ENCODE data around the gene FAM13A. TPM values are rescaled to one million over a fixed set of nuclear protein-coding genes. Genes with fewer than 3 reads are reported as not detected.

FAM13A gene
- total and polyA plus RNA-seq, 2 experiments from 2014 or later: 19.3 to 44.2 TPM

- no peak overlapping the region for H2AFZ ChIP-seq
- no peak for DNase-seq (ENCODE audit: low spot score)
- H3K4me1 ChIP-seq (ENCODE audit: insufficient read depth): no peaks in the 10 kb centered on the region
- peaks cover 3% of the 10 kb centered on the region for H3K36me3 ChIP-seq (replicated peaks; ENCODE audit: insufficient read depth, low read depth)
- H3K27ac ChIP-seq: no peak overlapping the region
- H3K27me3 ChIP-seq: no peaks in the 10 kb centered on the region
- no peak overlapping the region for H3K4me2 ChIP-seq
- TF ChIP-seq EZH2 (IDR thresholded peaks at IDR 0.05; ENCODE audit: borderline replicate concordance) (no peak), CTCF (IDR thresholded peaks at IDR 0.05; ENCODE audit: poor library complexity) (no peak), EZH2phosphoT487 (IDR thresholded peaks at IDR 0.05; ENCODE audit: low read depth, severe bottlenecking, unreplicated experiment) (no peak)
- no peak overlapping the region for H3K4me3 ChIP-seq
- 84% methylated on average over 1 of the region's 1 CpG for WGBS (ENCODE audit: low lambda C conversion rate, missing lambda C conversion rate)
- no peaks in the 10 kb centered on the region for H3K9me2 ChIP-seq (replicated peaks; ENCODE audit: insufficient read depth)
- no peaks in the 10 kb centered on the region for H3K79me2 ChIP-seq
- no peaks in the 10 kb centered on the region for H4K20me1 ChIP-seq (ENCODE audit: insufficient read depth, poor library complexity, severe bottlenecking)
- H3K9me3 ChIP-seq (ENCODE audit: low read depth): no peaks in the 10 kb centered on the region
Measured at GRCh38 chr4:88745581-88746163, 311.3 kb downstream of the FAM13A start.

GRCh38 chr4:88745175-88745574 lies 311.8 kb downstream of the FAM13A start:
- Histone ChIP-seq H4K20me1 (ENCODE audit: insufficient read depth, poor library complexity, severe bottlenecking) (no peaks in the 10 kb centered on the region), H3K9me2 (replicated peaks; ENCODE audit: insufficient read depth) (no peaks in the 10 kb centered on the region), H3K27ac (no peak overlapping the region), H2AFZ (no peak overlapping the region), H3K36me3 (replicated peaks; ENCODE audit: insufficient read depth, low read depth) (peaks cover 3% of the 10 kb centered on the region), H3K4me1 (ENCODE audit: insufficient read depth) (no peaks in the 10 kb centered on the region), H3K4me2 (no peak overlapping the region), H3K27me3 (no peaks in the 10 kb centered on the region), H3K4me3 (no peak overlapping the region), H3K79me2 (no peaks in the 10 kb centered on the region), H3K9me3 (ENCODE audit: low read depth) (no peaks in the 10 kb centered on the region)
- WGBS (ENCODE audit: low lambda C conversion rate, missing lambda C conversion rate): 100% methylated on average over 1 of the region's 1 CpG
- DNase-seq (ENCODE audit: low spot score): no peak
- TF ChIP-seq CTCF (IDR thresholded peaks at IDR 0.05; ENCODE audit: poor library complexity) (no peak), EZH2phosphoT487 (IDR thresholded peaks at IDR 0.05; ENCODE audit: low read depth, severe bottlenecking, unreplicated experiment) (no peak), EZH2 (IDR thresholded peaks at IDR 0.05; ENCODE audit: borderline replicate concordance) (no peak)

GRCh38 chr4:88744609-88745008 lies 312.4 kb downstream of the FAM13A start:
- no peaks in the 10 kb centered on the region for H3K27me3 ChIP-seq
- TF ChIP-seq EZH2 (IDR thresholded peaks at IDR 0.05; ENCODE audit: borderline replicate concordance) (no peak), EZH2phosphoT487 (IDR thresholded peaks at IDR 0.05; ENCODE audit: low read depth, severe bottlenecking, unreplicated experiment) (no peak), CTCF (IDR thresholded peaks at IDR 0.05; ENCODE audit: poor library complexity) (no peak)
- no peaks in the 10 kb centered on the region for H3K9me3 ChIP-seq (ENCODE audit: low read depth)
- no peaks in the 10 kb centered on the region for H3K4me1 ChIP-seq (ENCODE audit: insufficient read depth)
- H3K27ac ChIP-seq: no peak overlapping the region
- no peak overlapping the region for H2AFZ ChIP-seq
- H3K36me3 ChIP-seq (replicated peaks; ENCODE audit: insufficient read depth, low read depth): no peaks in the 10 kb centered on the region
- no peaks in the 10 kb centered on the region for H3K79me2 ChIP-seq
- DNase-seq (ENCODE audit: low spot score): no peak
- H3K4me3 ChIP-seq: no peak overlapping the region
- WGBS (ENCODE audit: low lambda C conversion rate, missing lambda C conversion rate): 95% methylated on average over 3 of the region's 3 CpGs
- no peaks in the 10 kb centered on the region for H3K9me2 ChIP-seq (replicated peaks; ENCODE audit: insufficient read depth)
- no peaks in the 10 kb centered on the region for H4K20me1 ChIP-seq (ENCODE audit: insufficient read depth, poor library complexity, severe bottlenecking)
- no peak overlapping the region for H3K4me2 ChIP-seq

Measured in hepatocyte (in vitro differentiated cells).